Activated CD8-positive, alpha-beta memory T cell treated with anti-CD3 and anti-CD28 coated beads for 4 hours (primary cell): ENCODE data around the gene GABRP.

ENCODE experiments used
- DNase-seq, 2 donors: peaks; one replicate each; pipeline ENCODE4 v3.0.0-alpha.2; 2020; ENCODE audit warnings: low read depth in 2 of 2

GABRP gene

DNA sequence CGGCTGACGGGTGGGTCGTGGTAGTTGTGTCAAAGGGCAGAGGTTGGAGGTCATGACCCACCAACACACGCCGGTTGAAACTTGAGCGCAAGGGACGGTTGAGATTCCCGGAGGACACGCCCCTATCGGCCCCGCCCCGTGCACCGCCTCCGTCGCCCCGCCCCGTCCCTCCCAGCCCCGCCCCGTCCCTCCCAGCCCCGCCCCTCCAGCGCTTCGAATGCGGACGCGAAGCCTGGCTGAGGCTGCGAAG lies 78.1 kb downstream of the GABRP start:
- DNase-seq, result no peak

DNA sequence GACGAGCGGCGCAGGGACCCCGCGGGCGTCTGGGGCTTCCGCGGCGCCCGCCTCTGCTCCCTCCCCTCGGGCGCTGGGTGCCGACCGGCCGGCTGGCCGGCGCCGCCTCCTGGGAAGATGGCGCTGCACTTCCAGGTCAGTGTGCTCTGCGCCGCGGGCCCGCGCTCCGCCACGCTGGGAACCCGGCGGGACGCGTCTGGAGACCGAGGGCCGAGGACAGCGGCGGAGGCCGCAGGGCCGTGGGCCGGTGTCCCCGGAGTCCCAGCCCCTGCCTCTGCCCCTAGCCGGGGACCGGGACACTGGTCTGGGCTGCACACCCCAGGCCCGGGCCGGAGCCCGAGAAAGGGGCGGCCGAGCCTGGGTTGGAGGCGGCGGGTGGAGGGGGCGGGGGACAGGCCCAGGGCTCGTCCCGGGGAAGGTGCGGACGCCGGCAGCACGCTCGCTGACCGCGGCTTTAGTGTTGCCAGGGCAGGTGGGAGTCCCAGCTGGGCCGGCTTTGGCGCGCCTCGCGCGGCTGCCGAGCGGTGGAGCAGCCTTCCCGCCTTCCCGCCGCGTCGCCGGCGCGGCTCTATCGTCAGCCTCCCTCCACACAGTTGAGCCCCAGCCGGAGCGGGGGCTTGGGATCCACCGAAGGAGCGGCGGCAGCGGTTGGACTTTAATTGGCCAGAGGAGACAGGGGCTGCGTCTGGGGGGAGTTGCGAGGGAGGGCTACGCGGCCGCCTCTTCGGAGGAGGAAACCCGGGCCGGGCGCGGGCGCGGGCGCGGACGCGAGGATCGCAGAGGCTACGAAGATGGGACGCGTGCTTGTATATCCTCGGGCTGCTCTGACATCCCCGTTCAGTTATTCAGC lies 78.6 kb downstream of the GABRP start, which contains the start of gene RANBP17:
Gene RANBP17 (plus strand): TSS at position 102 of the 850 bp plus-strand sequence.
- DNase-seq, result no peak

DNA sequence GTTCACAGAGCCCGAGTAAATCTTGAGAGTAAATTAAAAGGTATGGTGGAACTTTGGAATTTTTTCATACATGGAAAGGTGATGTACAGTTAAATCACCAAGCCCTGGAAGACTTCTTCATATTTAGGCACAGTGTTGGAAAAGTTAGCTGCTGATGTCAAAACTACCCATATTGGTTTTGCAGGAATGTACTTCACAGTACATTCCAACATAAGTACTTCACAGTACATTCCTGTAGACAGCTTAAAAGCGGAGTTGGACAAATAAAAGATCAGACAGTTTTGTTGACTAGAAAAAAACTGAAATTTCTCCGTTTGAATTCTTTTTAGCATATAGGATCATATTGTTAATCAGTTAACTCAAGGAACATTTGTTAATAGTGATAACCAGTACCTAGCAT lies 80.1 kb downstream of the GABRP start:
- DNase-seq, result no peak
